H1 (cell line): ENCODE data around the gene ZNF423. TPM values are rescaled to one million over a fixed set of nuclear protein-coding genes. Genes with fewer than 3 reads are reported as not detected.

Source experiments
- CTCF ChIA-PET: fragments of 300-600 bp; sonication (Branson Sonifier 250); formaldehyde crosslinking; loops from one replicate; lab custom pipeline; 2021; ENCODE audit not compliant: partially characterized antibody; lab: Charles Lee
- POLR2A ChIA-PET: fragments of 300-600 bp; sonication (Branson Sonifier 250); formaldehyde crosslinking; loops from one replicate; lab custom pipeline; 2021; ENCODE audit warnings: inconsistent platforms; ENCODE audit not compliant: partially characterized antibody; lab: Charles Lee
- DNase-seq, 2 experiments: peaks; one replicate each; pipeline versions ENCODE4 v3.0.0 to v3.0.0-alpha.2; 2010 to 2022; ENCODE audit warnings: low spot score in 2 of 2, low read depth in 1 of 2, mixed read lengths in 1 of 2
- FAIRE-seq: peaks from 2 replicates; lab custom pipeline; 2011; peaks lifted over from hg19 to GRCh38; lab: Jason Lieb, UNC
- H2AFZ ChIP-seq: 2 replicates; pipeline ENCODE4 v1.8.1; 2012; ENCODE audit warnings: low read length, inconsistent platforms
- H2AK5ac ChIP-seq: 2 replicates; pipeline ENCODE4 v1.6.1; 2013; ENCODE audit warnings: low read depth, low read length
- H2BK120ac ChIP-seq: replicated peaks from 2 replicates; pipeline ENCODE3; 2013; ENCODE audit warnings: low read depth, low read length, inconsistent platforms
- H2BK12ac ChIP-seq: 2 replicates; pipeline ENCODE4 v1.6.1; 2013; ENCODE audit warnings: low read depth, low read length
- H2BK15ac ChIP-seq: 2 replicates; pipeline ENCODE4 v1.6.1; 2013; ENCODE audit warnings: low read length
- H2BK20ac ChIP-seq: 2 replicates; pipeline ENCODE4 v1.6.1; 2013; ENCODE audit warnings: low read length
- H2BK5ac ChIP-seq: 2 replicates; pipeline ENCODE4 v1.6.1; 2013; ENCODE audit warnings: low read depth, low read length
- H3K14ac ChIP-seq: 2 replicates; pipeline ENCODE4 v1.6.1; 2013; ENCODE audit warnings: inconsistent platforms; ENCODE audit not compliant: insufficient read length
- H3K18ac ChIP-seq: 2 replicates; pipeline ENCODE4 v1.6.1; 2013; ENCODE audit warnings: low read length; ENCODE audit errors: extremely low read depth
- H3K23ac ChIP-seq: 2 replicates; pipeline ENCODE4 v1.6.1; 2013; ENCODE audit warnings: inconsistent platforms; ENCODE audit not compliant: insufficient read length
- H3K23me2 ChIP-seq: 2 replicates; pipeline ENCODE4 v1.6.1; 2013; ENCODE audit warnings: low read depth, low read length
- H3K27ac ChIP-seq: 2 replicates; pipeline ENCODE4 v1.6.1; 2011; ENCODE audit warnings: low read depth, low read length, inconsistent platforms
- H3K27me3 ChIP-seq, 4 experiments: replicated peaks in 1 of 4; 1 replicate in 1 of 4; 2 replicates in 3 of 4; pipeline versions ENCODE4 v1.6.1 to v1.8.1; 2011 to 2013; ENCODE audit warnings: low read length in 3 of 4, mild to moderate bottlenecking in 3 of 4, inconsistent platforms in 2 of 4, mixed read lengths in 2 of 4, moderate library complexity in 1 of 4; ENCODE audit not compliant: control insufficient read depth in 3 of 4, insufficient read depth in 3 of 4; ENCODE audit errors: extremely low read depth in 1 of 4
- H3K36me3 ChIP-seq, 4 experiments: 2 replicates each; pipeline versions ENCODE4 v1.6.1 to v1.8.1; 2011 to 2013; ENCODE audit warnings: mild to moderate bottlenecking in 4 of 4, low read length in 3 of 4, moderate library complexity in 2 of 4, control low read depth in 1 of 4, inconsistent platforms in 1 of 4; ENCODE audit not compliant: insufficient read depth in 4 of 4, control insufficient read depth in 2 of 4
- H3K4ac ChIP-seq: replicated peaks from 2 replicates; pipeline ENCODE3; 2013; ENCODE audit warnings: low read length, low read depth, mixed read lengths, inconsistent platforms; ENCODE audit not compliant: insufficient read length
- H3K4me1 ChIP-seq, 4 experiments: replicated peaks in 1 of 4; 1 replicate in 1 of 4; 2 replicates in 3 of 4; pipeline versions ENCODE4 v1.6.1 to v1.8.1; 2011 to 2013; ENCODE audit warnings: low read length in 3 of 4, inconsistent platforms in 2 of 4, mixed read lengths in 1 of 4; ENCODE audit not compliant: insufficient read depth in 4 of 4, control insufficient read depth in 3 of 4
- H3K4me2 ChIP-seq, 2 experiments: 2 replicates each; pipeline versions ENCODE4 v1.6.1 to v1.8.1; 2011 to 2013; ENCODE audit warnings: low read depth in 2 of 2, low read length in 2 of 2, control low read depth in 1 of 2, inconsistent platforms in 1 of 2, mild to moderate bottlenecking in 1 of 2; ENCODE audit not compliant: insufficient read depth in 1 of 2
- H3K4me3 ChIP-seq, 4 experiments: fragments of 200-600, 300-600 bp in 1 of 4; sonication (generic), shearing (Covaris generic), sonication (Bioruptor Twin) in 1 of 4; 2 replicates each; pipeline versions ENCODE4 v1.5.1 to v1.8.1; 2011 to 2016; ENCODE audit warnings: low read length in 4 of 4, low read depth in 3 of 4, control low read depth in 2 of 4, inconsistent platforms in 2 of 4, mild to moderate bottlenecking in 2 of 4, mixed read lengths in 1 of 4, moderate library complexity in 1 of 4; ENCODE audit not compliant: insufficient read depth in 2 of 4; ENCODE audit errors: extremely low read depth in 1 of 4
- H3K56ac ChIP-seq: replicated peaks from 2 replicates; pipeline ENCODE3; 2013; ENCODE audit warnings: low read depth, mild to moderate bottlenecking, mixed read lengths, low read length, inconsistent platforms; ENCODE audit not compliant: insufficient read length
- H3K79me1 ChIP-seq: 2 replicates; pipeline ENCODE4 v1.6.1; 2013; ENCODE audit warnings: low read depth, low read length, control low read depth
- H3K79me2 ChIP-seq, 2 experiments: 2 replicates each; pipeline versions ENCODE4 v1.6.1 to v1.8.1; 2012 to 2013; ENCODE audit warnings: low read length in 2 of 2, mild to moderate bottlenecking in 2 of 2, inconsistent platforms in 1 of 2; ENCODE audit not compliant: insufficient read depth in 2 of 2, control insufficient read depth in 1 of 2
- H3K9ac ChIP-seq, 4 experiments: replicated peaks in 1 of 4; 1 replicate in 1 of 4; 2 replicates in 3 of 4; pipeline versions ENCODE4 v1.6.1 to v1.8.1; 2011 to 2013; ENCODE audit warnings: low read depth in 3 of 4, low read length in 3 of 4, control low read depth in 2 of 4, mild to moderate bottlenecking in 2 of 4, moderate library complexity in 2 of 4, inconsistent platforms in 1 of 4; ENCODE audit errors: extremely low read depth in 1 of 4
- H3K9me3 ChIP-seq, 2 experiments: 2 replicates each; pipeline versions ENCODE4 v1.6.1 to v1.8.1; 2012 to 2013; ENCODE audit warnings: mild to moderate bottlenecking in 2 of 2, moderate library complexity in 2 of 2, control low read depth in 1 of 2, inconsistent platforms in 1 of 2, low read depth in 1 of 2, low read length in 1 of 2, mixed read lengths in 1 of 2; ENCODE audit not compliant: insufficient read depth in 2 of 2
- H4K20me1 ChIP-seq, 2 experiments: replicated peaks in 1 of 2; 2 replicates each; pipeline versions ENCODE3 to v1.8.1; 2011 to 2013; ENCODE audit warnings: inconsistent platforms in 2 of 2, low read length in 2 of 2, mild to moderate bottlenecking in 1 of 2; ENCODE audit not compliant: insufficient read depth in 2 of 2, control insufficient read depth in 1 of 2
- H4K5ac ChIP-seq: 2 replicates; pipeline ENCODE4 v1.6.1; 2013; ENCODE audit warnings: low read length, low read depth, mixed read lengths, inconsistent platforms; ENCODE audit not compliant: insufficient read length
- H4K8ac ChIP-seq: 2 replicates; pipeline ENCODE4 v1.8.0; 2013; ENCODE audit warnings: mild to moderate bottlenecking, moderate library complexity, low read length, inconsistent platforms; ENCODE audit not compliant: insufficient read depth; ENCODE audit errors: extremely low read depth
- H4K91ac ChIP-seq: replicated peaks from 2 replicates; pipeline ENCODE3; 2013; ENCODE audit warnings: low read length, mixed read lengths, inconsistent platforms; ENCODE audit not compliant: insufficient read length
- CTCF ChIP-seq, 3 experiments: IDR thresholded peaks; 1 replicate in 2 of 3; 2 replicates in 1 of 3; pipeline versions ENCODE4 v1.5.1 to v1.6.1; 2011; ENCODE audit warnings: low read length in 3 of 3, mild to moderate bottlenecking in 3 of 3, inconsistent platforms in 2 of 3, low read depth in 1 of 3, moderate library complexity in 1 of 3; ENCODE audit not compliant: insufficient read depth in 1 of 3; ENCODE audit errors: control extremely low read depth in 1 of 3
- GABPA ChIP-seq: IDR thresholded peaks from 2 replicates; pipeline ENCODE4 v1.6.1; 2011; ENCODE audit warnings: mild to moderate bottlenecking, low read length, moderate library complexity, borderline replicate concordance; ENCODE audit not compliant: insufficient read depth
- NRF1 ChIP-seq: IDR thresholded peaks from 2 replicates; pipeline ENCODE4 v1.6.1; 2011; ENCODE audit warnings: mild to moderate bottlenecking, low read depth, low read length, improper control_type of control experiment
- PHF8 ChIP-seq: fragments of 200-600 bp; sonication (generic); conservative IDR thresholded peaks from 2 replicates; pipeline ENCODE4 v1.7.1; 2012; ENCODE audit warnings: low read depth, mild to moderate bottlenecking, inconsistent platforms, low read length, moderate library complexity
- RFX5 ChIP-seq: IDR thresholded peaks from 2 replicates; pipeline ENCODE4 v1.6.1; 2011; ENCODE audit warnings: low read depth, low read length, improper control_type of control experiment, borderline replicate concordance
- WGBS, 2 experiments: shearing (Covaris generic) in 1 of 2; methylation state at CpG; one replicate each; pipeline versions ENCODE4 v1.1.6 to v1.1.7; 2013 to 2015; ENCODE audit warnings: low lambda C conversion rate in 2 of 2, mixed read lengths in 2 of 2, inconsistent platforms in 1 of 2, low coverage in 1 of 2, missing lambda C conversion rate in 1 of 2; ENCODE audit not compliant: insufficient replicate concordance in 2 of 2, insufficient coverage in 1 of 2, insufficient read length in 1 of 2; ENCODE audit errors: extremely low coverage in 1 of 2, missing lambda C conversion rate in 1 of 2; 5-methylcytosine and 5-hydroxymethylcytosine counted together
- polyA plus RNA-seq, 7 experiments: library from polyadenylated mRNA; depleted of rRNA in 3 of 7; stranded (reverse) in 5 of 7; unstranded in 2 of 7; fragments of >200 nt in 5 of 7; fragments of 200-250 nt in 2 of 7; gene quantifications; 1 replicate in 5 of 7; 2 replicates in 1 of 7; 4 replicates in 1 of 7; pipeline versions ENCODE4 v1.2.1 to v1.2.3, GENCODE V29; 2011 to 2013; ENCODE audit warnings: missing spikeins in 2 of 7, mixed read lengths in 2 of 7
- total RNA-seq: library from RNA; stranded (reverse); fragmentation: NEBNext Ultra II Directional; extraction: Animal tissue kit (Norgen Biotek cat#: 25700); gene quantifications from 2 replicates; pipeline ENCODE4 v1.2.1, GENCODE V29; 2021
- TF ChIP-seq, protein P1 (sequence below): IDR thresholded peaks from 2 replicates; pipeline ENCODE4 v1.6.1; 2012; ENCODE audit warnings: low read length, inconsistent platforms

The ZNF423 gene
- total and polyA plus RNA-seq, 2 of the 8 experiments (the other 6 are each of a cell fraction or from before 2014, with no cell fraction given), result 38.2 to 52.3 TPM

GRCh38 chr16:49635591-49636581 is 220.0 kb downstream of the ZNF423 start:
- POLR2A ChIA-PET, result no interaction called here
- Histone ChIP-seq H4K5ac (no peak overlapping the region), H3K23ac (no peak overlapping the region)
- TF ChIP-seq RFX5 (no peak), NRF1 (no peak), PHF8 (no peak), GABPA (no peak), CTCF (IDR thresholded peaks at IDR 0.05; ENCODE audit: control extremely low read depth in 1 of 3, insufficient read depth in 1 of 3, low read depth in 1 of 3, low read length in 3 of 3) (no peak)
- TF ChIP-seq, protein P1, sequence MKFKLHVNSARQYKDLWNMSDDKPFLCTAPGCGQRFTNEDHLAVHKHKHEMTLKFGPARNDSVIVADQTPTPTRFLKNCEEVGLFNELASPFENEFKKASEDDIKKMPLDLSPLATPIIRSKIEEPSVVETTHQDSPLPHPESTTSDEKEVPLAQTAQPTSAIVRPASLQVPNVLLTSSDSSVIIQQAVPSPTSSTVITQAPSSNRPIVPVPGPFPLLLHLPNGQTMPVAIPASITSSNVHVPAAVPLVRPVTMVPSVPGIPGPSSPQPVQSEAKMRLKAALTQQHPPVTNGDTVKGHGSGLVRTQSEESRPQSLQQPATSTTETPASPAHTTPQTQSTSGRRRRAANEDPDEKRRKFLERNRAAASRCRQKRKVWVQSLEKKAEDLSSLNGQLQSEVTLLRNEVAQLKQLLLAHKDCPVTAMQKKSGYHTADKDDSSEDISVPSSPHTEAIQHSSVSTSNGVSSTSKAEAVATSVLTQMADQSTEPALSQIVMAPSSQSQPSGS, result no peak

More at GRCh38 chr16:49635591-49636581, 220.0 kb downstream of the ZNF423 start:
- FAIRE-seq (no peak), DNase-seq (no peak)
- no peak overlapping the region for H4K8ac ChIP-seq
- no peak overlapping the region for H3K9ac ChIP-seq
- H2BK15ac ChIP-seq, result no peak overlapping the region
- H3K14ac ChIP-seq, result no peak overlapping the region
- H4K20me1 ChIP-seq, result peaks cover 0 to 20% of the 10 kb centered on the region in 2 experiments
- H3K36me3 ChIP-seq, result peaks cover 14 to 30% (median 24%) of the 10 kb centered on the region in 4 experiments
- H2BK5ac ChIP-seq, result no peak overlapping the region
- no peak overlapping the region for H2BK120ac ChIP-seq
- peaks cover 0 to 3% of the 10 kb centered on the region in 2 experiments; a peak in 1 of 4 replicates for H3K79me2 ChIP-seq
- H4K91ac ChIP-seq, result no peak overlapping the region
- H2AFZ ChIP-seq, result no peak overlapping the region
- no peaks in the 10 kb centered on the region for H3K27me3 ChIP-seq
- WGBS, 2 experiments, result 95% methylated on average over 54 of the region's 58 CpGs; no CpG with 5 or more reads in 1 of the 2 experiments
- H2BK20ac ChIP-seq, result no peak overlapping the region
- H3K27ac ChIP-seq, result no peak overlapping the region
- CTCF ChIA-PET, result interaction anchor here (0.8 kb wide), 1 partner anchor 42 kb away, joined by 3 read pairs; no protein-coding TSS in a partner anchor
- no peak overlapping the region for H3K18ac ChIP-seq
- H3K79me1 ChIP-seq, result peaks cover 2% of the 10 kb centered on the region
- H2AK5ac ChIP-seq, result no peak overlapping the region
- H3K23me2 ChIP-seq, result 0 out of 2 replicates have a peak, but pooled peaks cover 2% of the 10 kb centered on the region
- peaks cover 5 to 19% (median 13%) of the 10 kb centered on the region in 4 experiments for H3K4me1 ChIP-seq
- no peak overlapping the region for H3K4me2 ChIP-seq
- H3K4me3 ChIP-seq, result no peak overlapping the region
- H3K56ac ChIP-seq, result no peak overlapping the region
- H3K9me3 ChIP-seq, result no peaks in the 10 kb centered on the region
- H2BK12ac ChIP-seq, result no peak overlapping the region
- no peak overlapping the region for H3K4ac ChIP-seq
